ENCODE data around the gene ERN1.

- TF ChIP-seq POLR2A (IDR thresholded peaks at IDR 0.05) (no peak), CTCF (IDR thresholded peaks at IDR 0.05) (no peak)
Measured at GRCh38 chr17:64009571-64010402, 120.2 kb downstream of the ERN1 start.
